ENCODE data around the gene USHBP1. TPM values are rescaled to one million over a fixed set of nuclear protein-coding genes. Genes with fewer than 3 reads are reported as not detected.

Gene USHBP1
- total and polyA plus RNA-seq, 2 of the 13 experiments (the other 11 are each of a cell fraction or from before 2014, with no cell fraction given), result 0.15 to 1.5 TPM

DNA sequence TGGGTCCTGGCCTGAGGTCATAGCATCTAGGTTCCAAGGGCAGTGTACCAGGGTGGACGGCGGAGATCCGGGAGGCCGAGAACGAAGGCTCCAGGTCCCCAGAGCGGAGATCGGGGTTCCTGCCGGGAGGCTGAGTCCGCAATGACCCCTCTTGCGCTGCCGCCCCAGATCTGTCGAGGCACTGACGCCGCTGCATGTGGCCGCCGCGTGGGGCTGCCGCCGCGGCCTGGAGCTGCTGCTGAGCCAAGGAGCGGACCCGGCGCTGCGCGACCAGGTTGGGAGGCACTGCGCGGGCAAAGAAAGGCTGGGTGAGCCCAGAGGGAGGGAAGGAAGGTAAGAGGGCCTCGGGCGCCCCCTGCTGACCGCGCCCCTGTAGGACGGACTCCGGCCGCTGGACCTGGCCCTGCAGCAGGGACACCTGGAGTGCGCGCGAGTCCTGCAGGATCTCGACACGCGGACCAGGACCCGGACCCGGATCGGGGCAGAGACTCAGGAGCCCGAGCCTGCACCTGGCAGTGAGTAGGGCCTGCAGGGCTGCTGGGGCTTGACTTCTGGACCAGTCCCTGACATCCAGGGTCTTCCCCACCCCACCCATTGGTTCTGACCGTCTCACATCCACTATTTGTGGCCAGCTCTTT, 18.1 kb upstream of the USHBP1 start (continued):
- TF ChIP-seq, protein P1, sequence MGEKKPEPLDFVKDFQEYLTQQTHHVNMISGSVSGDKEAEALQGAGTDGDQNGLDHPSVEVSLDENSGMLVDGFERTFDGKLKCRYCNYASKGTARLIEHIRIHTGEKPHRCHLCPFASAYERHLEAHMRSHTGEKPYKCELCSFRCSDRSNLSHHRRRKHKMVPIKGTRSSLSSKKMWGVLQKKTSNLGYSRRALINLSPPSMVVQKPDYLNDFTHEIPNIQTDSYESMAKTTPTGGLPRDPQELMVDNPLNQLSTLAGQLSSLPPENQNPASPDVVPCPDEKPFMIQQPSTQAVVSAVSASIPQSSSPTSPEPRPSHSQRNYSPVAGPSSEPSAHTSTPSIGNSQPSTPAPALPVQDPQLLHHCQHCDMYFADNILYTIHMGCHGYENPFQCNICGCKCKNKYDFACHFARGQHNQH (CRISPR knock-in tag; IDR thresholded peaks at IDR 0.05), result peak; percentile 58; the same call in 1 of the 2 replicates
- TF ChIP-seq PHB2 (IDR thresholded peaks at IDR 0.05; ENCODE audit: partially characterized antibody), result no peak
- peak; percentile 67 for TF ChIP-seq GABPB1 (CRISPR knock-in tag; IDR thresholded peaks at IDR 0.05)
- no peak for TF ChIP-seq TCF7 (IDR thresholded peaks at IDR 0.05; ENCODE audit: low read depth)
- TF ChIP-seq, protein P2, sequence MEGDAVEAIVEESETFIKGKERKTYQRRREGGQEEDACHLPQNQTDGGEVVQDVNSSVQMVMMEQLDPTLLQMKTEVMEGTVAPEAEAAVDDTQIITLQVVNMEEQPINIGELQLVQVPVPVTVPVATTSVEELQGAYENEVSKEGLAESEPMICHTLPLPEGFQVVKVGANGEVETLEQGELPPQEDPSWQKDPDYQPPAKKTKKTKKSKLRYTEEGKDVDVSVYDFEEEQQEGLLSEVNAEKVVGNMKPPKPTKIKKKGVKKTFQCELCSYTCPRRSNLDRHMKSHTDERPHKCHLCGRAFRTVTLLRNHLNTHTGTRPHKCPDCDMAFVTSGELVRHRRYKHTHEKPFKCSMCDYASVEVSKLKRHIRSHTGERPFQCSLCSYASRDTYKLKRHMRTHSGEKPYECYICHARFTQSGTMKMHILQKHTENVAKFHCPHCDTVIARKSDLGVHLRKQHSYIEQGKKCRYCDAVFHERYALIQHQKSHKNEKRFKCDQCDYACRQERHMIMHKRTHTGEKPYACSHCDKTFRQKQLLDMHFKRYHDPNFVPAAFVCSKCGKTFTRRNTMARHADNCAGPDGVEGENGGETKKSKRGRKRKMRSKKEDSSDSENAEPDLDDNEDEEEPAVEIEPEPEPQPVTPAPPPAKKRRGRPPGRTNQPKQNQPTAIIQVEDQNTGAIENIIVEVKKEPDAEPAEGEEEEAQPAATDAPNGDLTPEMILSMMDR (CRISPR knock-in tag; IDR thresholded peaks at IDR 0.05), result peak; percentile 99
- TF ChIP-seq ZMYM2 (CRISPR knock-in tag; IDR thresholded peaks at IDR 0.05), result no peak
- TF ChIP-seq ZNF768 (CRISPR knock-in tag; IDR thresholded peaks at IDR 0.05), result peak; percentile 41; the same call in 1 of the 2 replicates
- no peak for TF ChIP-seq SOX13 (IDR thresholded peaks at IDR 0.05)
- peak in 1 of 2 experiments; percentile 39; a peak in 1 of 4 replicates for TF ChIP-seq SOX13 (CRISPR knock-in tag; conservative IDR thresholded peaks at IDR 0.05 in 1 of 2, IDR thresholded peaks at IDR 0.05 in 1 of 2)
- TF ChIP-seq, protein P3, sequence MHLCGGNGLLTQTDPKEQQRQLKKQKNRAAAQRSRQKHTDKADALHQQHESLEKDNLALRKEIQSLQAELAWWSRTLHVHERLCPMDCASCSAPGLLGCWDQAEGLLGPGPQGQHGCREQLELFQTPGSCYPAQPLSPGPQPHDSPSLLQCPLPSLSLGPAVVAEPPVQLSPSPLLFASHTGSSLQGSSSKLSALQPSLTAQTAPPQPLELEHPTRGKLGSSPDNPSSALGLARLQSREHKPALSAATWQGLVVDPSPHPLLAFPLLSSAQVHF (CRISPR knock-in tag; IDR thresholded peaks at IDR 0.05), result no peak
- no peak for TF ChIP-seq SNRNP70 (IDR thresholded peaks at IDR 0.05; ENCODE audit: low read depth, low read length)
- TF ChIP-seq ZFAT (CRISPR knock-in tag; conservative IDR thresholded peaks at IDR 0.05), result no peak
- TF ChIP-seq BORCS8-MEF2B (CRISPR knock-in tag; IDR thresholded peaks at IDR 0.05), result peak; percentile 48; the same call in 1 of the 2 replicates
- TF ChIP-seq ESRRA (CRISPR knock-in tag; IDR thresholded peaks at IDR 0.05; ENCODE audit: low read depth), result 0 out of 2 replicates have a peak, but pooled peaks have one; percentile 38
- no peak for TF ChIP-seq ZKSCAN1 (IDR thresholded peaks at IDR 0.05; ENCODE audit: low read length)
- TF ChIP-seq PHF5A (CRISPR knock-in tag; IDR thresholded peaks at IDR 0.05; ENCODE audit: low read depth, unreplicated experiment), result no peak
- no peak; the same call in 1 of the 2 replicates for TF ChIP-seq ZSCAN21 (CRISPR knock-in tag; IDR thresholded peaks at IDR 0.05; ENCODE audit: borderline replicate concordance)
- TF ChIP-seq EZH2 (conservative IDR thresholded peaks at IDR 0.05; ENCODE audit: low read depth, low read length), result no peak
- TF ChIP-seq TMF1 (CRISPR knock-in tag; IDR thresholded peaks at IDR 0.05; ENCODE audit: low read depth), result no peak
- no peak for TF ChIP-seq GLI4 (CRISPR knock-in tag; IDR thresholded peaks at IDR 0.05; ENCODE audit: borderline replicate concordance)
- peak; percentile 38; the same call in 1 of the 2 replicates for TF ChIP-seq GATAD1 (CRISPR knock-in tag; IDR thresholded peaks at IDR 0.05)
- TF ChIP-seq, protein P4, sequence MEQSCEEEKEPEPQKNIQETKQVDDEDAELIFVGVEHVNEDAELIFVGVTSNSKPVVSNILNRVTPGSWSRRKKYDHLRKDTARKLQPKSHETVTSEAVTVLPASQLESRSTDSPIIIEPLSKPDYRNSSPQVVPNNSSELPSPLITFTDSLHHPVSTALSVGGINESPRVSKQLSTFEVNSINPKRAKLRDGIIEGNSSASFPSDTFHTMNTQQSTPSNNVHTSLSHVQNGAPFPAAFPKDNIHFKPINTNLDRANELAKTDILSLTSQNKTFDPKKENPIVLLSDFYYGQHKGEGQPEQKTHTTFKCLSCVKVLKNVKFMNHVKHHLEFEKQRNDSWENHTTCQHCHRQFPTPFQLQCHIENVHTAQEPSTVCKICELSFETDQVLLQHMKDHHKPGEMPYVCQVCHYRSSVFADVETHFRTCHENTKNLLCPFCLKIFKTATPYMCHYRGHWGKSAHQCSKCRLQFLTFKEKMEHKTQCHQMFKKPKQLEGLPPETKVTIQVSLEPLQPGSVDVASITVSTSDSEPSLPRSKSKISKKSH (CRISPR knock-in tag; IDR thresholded peaks at IDR 0.05; ENCODE audit: borderline replicate concordance), result 0 out of 2 replicates have a peak, but pooled peaks have one; percentile 45
- TF ChIP-seq, protein P5, sequence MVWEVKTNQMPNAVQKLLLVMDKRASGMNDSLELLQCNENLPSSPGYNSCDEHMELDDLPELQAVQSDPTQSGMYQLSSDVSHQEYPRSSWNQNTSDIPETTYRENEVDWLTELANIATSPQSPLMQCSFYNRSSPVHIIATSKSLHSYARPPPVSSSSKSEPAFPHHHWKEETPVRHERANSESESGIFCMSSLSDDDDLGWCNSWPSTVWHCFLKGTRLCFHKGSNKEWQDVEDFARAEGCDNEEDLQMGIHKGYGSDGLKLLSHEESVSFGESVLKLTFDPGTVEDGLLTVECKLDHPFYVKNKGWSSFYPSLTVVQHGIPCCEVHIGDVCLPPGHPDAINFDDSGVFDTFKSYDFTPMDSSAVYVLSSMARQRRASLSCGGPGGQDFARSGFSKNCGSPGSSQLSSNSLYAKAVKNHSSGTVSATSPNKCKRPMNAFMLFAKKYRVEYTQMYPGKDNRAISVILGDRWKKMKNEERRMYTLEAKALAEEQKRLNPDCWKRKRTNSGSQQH (CRISPR knock-in tag; IDR thresholded peaks at IDR 0.05; ENCODE audit: low read depth), result 0 out of 2 replicates have a peak, but pooled peaks have one; percentile 31
- TF ChIP-seq ZNF543 (CRISPR knock-in tag; IDR thresholded peaks at IDR 0.05), result 0 out of 2 replicates have a peak, but pooled peaks have one; percentile 63

Measured in HepG2 (cell line).